NCI-H748 treated with DMSO at 0.1 percent for 48 hours (cell line): Measurements from ENCODE around the gene FZR1.
"Not testable (repeated sequence)": the region's sequence is repeated elsewhere in the genome, so short reads cannot be mapped to it uniquely, and the experiment has no call there.

ENCODE experiments used
- DNase-seq: peaks from one replicate; lab custom pipeline; 2025; lab: John Stamatoyannopoulos, UW

FZR1 gene

GRCh38 chr19:3496392-3497273, 9.5 kb upstream of the FZR1 start:
- no peak for DNase-seq

GRCh38 chr19:3497757-3498520, 8.2 kb upstream of the FZR1 start:
- DNase-seq, result no peak

GRCh38 chr19:3499738-3500428, 6.2 kb upstream of the FZR1 start:
- no peak for DNase-seq

GRCh38 chr19:3500429-3501101, 5.5 kb upstream of the FZR1 start, which contains the start of gene DOHH:
Gene DOHH, minus strand, starts transcription at chr19:3500674. Its CDS starts 3,860 bp downstream, at chr19:3496814.
- DNase-seq, result peak; percentile 82

- DNase-seq, result no peak
Observed at GRCh38 chr19:3501780-3502179, 4.3 kb upstream of the FZR1 start.

- DNase-seq, result no peak
Observed at GRCh38 chr19:3503036-3503572, 3.0 kb upstream of the FZR1 start.

GRCh38 chr19:3504735-3505134, 1.4 kb upstream of the FZR1 start:
- no peak for DNase-seq

GRCh38 chr19:3506384-3507340, 551 bp downstream of the FZR1 start:
- no peak for DNase-seq

GRCh38 chr19:3507371-3508120, 1.4 kb downstream of the FZR1 start:
- no peak for DNase-seq

- not testable (repeated sequence) for DNase-seq
Observed at GRCh38 chr19:3508121-3508661, 2.1 kb downstream of the FZR1 start.

- DNase-seq, result no peak
Observed at GRCh38 chr19:3508771-3509535, 2.8 kb downstream of the FZR1 start.

- DNase-seq, result no peak
Observed at GRCh38 chr19:3509566-3509989, 3.5 kb downstream of the FZR1 start.

- no peak for DNase-seq
Observed at GRCh38 chr19:3510727-3511126, 4.6 kb downstream of the FZR1 start.

GRCh38 chr19:3511506-3512251, 5.6 kb downstream of the FZR1 start:
- no peak for DNase-seq

- DNase-seq, result no peak
Observed at GRCh38 chr19:3512562-3513228, 6.6 kb downstream of the FZR1 start.

GRCh38 chr19:3513229-3514140, 7.4 kb downstream of the FZR1 start:
- no peak for DNase-seq
